ENCODE data around the gene CGB8.
"Not testable (repeated sequence)": the region's sequence is repeated elsewhere in the genome, so short reads cannot be mapped to it uniquely, and the experiment has no call there.

DNA sequence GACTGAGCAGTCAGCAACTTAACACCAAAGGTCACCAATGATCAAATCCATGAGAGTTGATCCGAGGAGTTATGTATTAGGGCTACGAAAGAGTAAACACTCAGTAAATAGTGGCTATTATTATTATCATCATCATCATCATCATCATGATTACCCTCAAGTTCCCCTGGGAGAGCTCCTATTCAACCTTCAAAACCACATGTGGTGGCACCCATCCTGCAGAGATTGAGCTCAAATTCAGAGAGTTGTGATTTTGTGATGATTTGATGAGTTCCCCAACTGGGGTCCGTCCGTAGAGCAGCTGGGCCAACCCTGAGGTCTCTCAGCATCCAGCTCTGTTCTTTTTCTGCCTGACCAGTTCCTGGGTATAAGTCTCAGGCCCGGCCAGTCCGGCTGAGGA is 23.8 kb downstream of the CGB8 start:
- not testable (repeated sequence) for TF ChIP-seq EZH2 (IDR thresholded peaks at IDR 0.05; ENCODE audit: borderline replicate concordance, low read depth, low read length, poor library complexity, severe bottlenecking); CTCF (conservative IDR thresholded peaks at IDR 0.05; ENCODE audit: low read depth, low read length)
